Type B pancreatic cell (in vitro differentiated cells): Measurements from ENCODE around the gene INIP. TPM values are rescaled to one million over a fixed set of nuclear protein-coding genes. Genes with fewer than 3 reads are reported as not detected.
A peak's percentile ranks its signal among the peaks of the same experiment; 100 is the strongest.

Experiments used
- DNase-seq: peaks from one replicate; pipeline ENCODE4 v3.0.0; 2021; ENCODE audit warnings: mixed read lengths; ENCODE audit not compliant: unreplicated experiment; ENCODE audit errors: extremely low spot score
- H3K27ac Mint-ChIP-seq: 2 replicates; pipeline ENCODE4 v1.8.0; 2021; ENCODE audit warnings: mild to moderate bottlenecking, mixed read lengths
- H3K27me3 Mint-ChIP-seq: 2 replicates; pipeline ENCODE4 v1.8.0; 2021; ENCODE audit warnings: mixed read lengths
- H3K36me3 Mint-ChIP-seq: 2 replicates; pipeline ENCODE4 v1.8.0; 2021; ENCODE audit warnings: mixed read lengths
- H3K4me1 Mint-ChIP-seq: one replicate; pipeline ENCODE4 v1.8.0; 2021; ENCODE audit warnings: mixed read lengths; ENCODE audit not compliant: unreplicated experiment
- H3K4me3 Mint-ChIP-seq: 2 replicates; pipeline ENCODE4 v1.8.0; 2021; ENCODE audit warnings: mild to moderate bottlenecking, mixed read lengths
- H3K9me3 Mint-ChIP-seq: 2 replicates; pipeline ENCODE4 v1.8.0; 2021; ENCODE audit warnings: mixed read lengths
- CTCF ChIP-seq: fragments of 200-600 bp; sonication (generic); conservative IDR thresholded peaks from 2 replicates; pipeline ENCODE4 v1.5.0; 2021; ENCODE audit warnings: antibody characterized with exemption, mild to moderate bottlenecking
- total RNA-seq: library from RNA; stranded (reverse); gene quantifications from 2 replicates; pipeline ENCODE4 v1.2.1, GENCODE V29; 2021; ENCODE audit warnings: low replicate concordance

INIP gene
- total RNA-seq, 1 donor from 2014 or later = 34.5 TPM

GRCh38 chr9:112750764-112751055, 32.8 kb upstream of the INIP start:
- Mint-ChIP-seq H3K4me3 (no peak overlapping the region), H3K36me3 (no peaks in the 10 kb centered on the region), H3K4me1 (peaks cover 26% of the 10 kb centered on the region), H3K27ac (no peak overlapping the region), H3K9me3 (no peaks in the 10 kb centered on the region), H3K27me3 (peaks cover 2% of the 10 kb centered on the region)
- no peak for TF ChIP-seq CTCF
- DNase-seq = no peak

GRCh38 chr9:112750016-112750763, 32.3 kb upstream of the INIP start, which contains the start of gene SNX30:
TSS of gene SNX30 (plus strand) at chr9:112750760. CDS start at chr9:112751002, 242 bp downstream.
- peak within 1 kb of the TSS; percentile 98 for H3K4me3 Mint-ChIP-seq
- no peak for TF ChIP-seq CTCF
- H3K27me3 Mint-ChIP-seq = peaks cover 2% of the 10 kb centered on the region
- H3K9me3 Mint-ChIP-seq = no peaks in the 10 kb centered on the region
- H3K4me1 Mint-ChIP-seq = peaks cover 25% of the 10 kb centered on the region
- no peaks in the 10 kb centered on the region for H3K36me3 Mint-ChIP-seq
- peak within 1 kb of the TSS; percentile 84 for H3K27ac Mint-ChIP-seq
- DNase-seq = peak; percentile 92

- Mint-ChIP-seq H3K27ac (no peak overlapping the region), H3K4me1 (peaks cover 7% of the 10 kb centered on the region), H3K9me3 (no peaks in the 10 kb centered on the region), H3K27me3 (peaks cover 2% of the 10 kb centered on the region), H3K36me3 (no peaks in the 10 kb centered on the region), H3K4me3 (no peak overlapping the region)
- no peak for DNase-seq
- no peak for TF ChIP-seq CTCF
Measured at GRCh38 chr9:112747094-112747493, 29.2 kb upstream of the INIP start.

- no peaks in the 10 kb centered on the region for H3K9me3 Mint-ChIP-seq
- H3K36me3 Mint-ChIP-seq = no peaks in the 10 kb centered on the region
- TF ChIP-seq CTCF = no peak
- H3K27ac Mint-ChIP-seq = no peak overlapping the region
- no peak overlapping the region for H3K4me3 Mint-ChIP-seq
- no peaks in the 10 kb centered on the region for H3K4me1 Mint-ChIP-seq
- no peak for DNase-seq
- H3K27me3 Mint-ChIP-seq = no peaks in the 10 kb centered on the region
Measured at GRCh38 chr9:112744177-112744576, 26.3 kb upstream of the INIP start.

GRCh38 chr9:112743216-112743836, 25.4 kb upstream of the INIP start:
- Mint-ChIP-seq H3K4me1 (no peaks in the 10 kb centered on the region), H3K27me3 (no peaks in the 10 kb centered on the region), H3K4me3 (no peak overlapping the region), H3K36me3 (no peaks in the 10 kb centered on the region), H3K27ac (no peak overlapping the region), H3K9me3 (no peaks in the 10 kb centered on the region)
- no peak for DNase-seq
- no peak for TF ChIP-seq CTCF
